ENCODE results near the gene SLC2A9. TPM values are rescaled to one million over a fixed set of nuclear protein-coding genes. Genes with fewer than 3 reads are reported as not detected.

Gene SLC2A9
- total RNA-seq, 1 donor from 2014 or later: 3.6 TPM

GRCh38 chr4:10022346-10023049, 1.2 kb upstream of the SLC2A9 start:
- Histone ChIP-seq H3K36me3 (ENCODE audit: control insufficient read depth, insufficient read depth, low read length) (no peaks in the 10 kb centered on the region), H3K27me3 (ENCODE audit: control insufficient read depth, insufficient read depth, low read length) (no peaks in the 10 kb centered on the region), H3K4me3 (ENCODE audit: low read depth, low read length) (no peak overlapping the region)
- DNase-seq (ENCODE audit: low read depth): no peak
- no peak for TF ChIP-seq CTCF (IDR thresholded peaks at IDR 0.05; ENCODE audit: insufficient read depth, low read length, poor library complexity, severe bottlenecking)

GRCh38 chr4:10021653-10022023, 341 bp upstream of the SLC2A9 start:
- H3K4me3 ChIP-seq (ENCODE audit: low read depth, low read length): no peak overlapping the region
- no peak for DNase-seq (ENCODE audit: low read depth)
- H3K36me3 ChIP-seq (ENCODE audit: control insufficient read depth, insufficient read depth, low read length): no peaks in the 10 kb centered on the region
- TF ChIP-seq CTCF (IDR thresholded peaks at IDR 0.05; ENCODE audit: insufficient read depth, low read length, poor library complexity, severe bottlenecking): no peak
- H3K27me3 ChIP-seq (ENCODE audit: control insufficient read depth, insufficient read depth, low read length): no peaks in the 10 kb centered on the region

- no peak overlapping the region for H3K4me3 ChIP-seq (ENCODE audit: low read depth, low read length)
- no peak for DNase-seq (ENCODE audit: low read depth)
- H3K36me3 ChIP-seq (ENCODE audit: control insufficient read depth, insufficient read depth, low read length): no peaks in the 10 kb centered on the region
- H3K27me3 ChIP-seq (ENCODE audit: control insufficient read depth, insufficient read depth, low read length): no peaks in the 10 kb centered on the region
- TF ChIP-seq CTCF (IDR thresholded peaks at IDR 0.05; ENCODE audit: insufficient read depth, low read length, poor library complexity, severe bottlenecking): no peak
Observed at GRCh38 chr4:10020106-10020505, 1.2 kb downstream of the SLC2A9 start.

GRCh38 chr4:10019521-10020051, 1.7 kb downstream of the SLC2A9 start:
- H3K36me3 ChIP-seq (ENCODE audit: control insufficient read depth, insufficient read depth, low read length): no peaks in the 10 kb centered on the region
- no peak for DNase-seq (ENCODE audit: low read depth)
- H3K27me3 ChIP-seq (ENCODE audit: control insufficient read depth, insufficient read depth, low read length): no peaks in the 10 kb centered on the region
- TF ChIP-seq CTCF (IDR thresholded peaks at IDR 0.05; ENCODE audit: insufficient read depth, low read length, poor library complexity, severe bottlenecking): no peak
- H3K4me3 ChIP-seq (ENCODE audit: low read depth, low read length): peak overlapping the region; percentile 35

- no peaks in the 10 kb centered on the region for H3K27me3 ChIP-seq (ENCODE audit: control insufficient read depth, insufficient read depth, low read length)
- H3K36me3 ChIP-seq (ENCODE audit: control insufficient read depth, insufficient read depth, low read length): no peaks in the 10 kb centered on the region
- peak; percentile 98 for TF ChIP-seq CTCF (IDR thresholded peaks at IDR 0.05; ENCODE audit: insufficient read depth, low read length, poor library complexity, severe bottlenecking)
- peak overlapping the region; percentile 35 for H3K4me3 ChIP-seq (ENCODE audit: low read depth, low read length)
- DNase-seq (ENCODE audit: low read depth): peak; percentile 80
Observed at GRCh38 chr4:10018818-10019461, 2.4 kb downstream of the SLC2A9 start.
